Loucy (cell line): ENCODE measurements around the gene KRTCAP3.

Experiments used
- H2AFZ ChIP-seq: fragments of 200-600 bp; sonication (generic); 2 replicates; pipeline ENCODE4 v1.6.0; 2016; ENCODE audit warnings: antibody characterized with exemption, mild to moderate bottlenecking, low read length, moderate library complexity
- H3F3A ChIP-seq: fragments of 200-600 bp; 2 replicates; pipeline ENCODE4 v1.6.0; 2016; ENCODE audit warnings: antibody characterized with exemption, low read depth, mild to moderate bottlenecking
- H3K27me3 ChIP-seq: fragments of 200-600 bp; sonication (generic); 2 replicates; pipeline ENCODE4 v1.6.1; 2014; ENCODE audit warnings: low read length, mild to moderate bottlenecking; ENCODE audit not compliant: insufficient read depth, poor library complexity, severe bottlenecking
- H3K36me3 ChIP-seq: fragments of 200-600 bp; sonication (generic); 2 replicates; pipeline ENCODE4 v1.6.1; 2016; ENCODE audit warnings: low read length; ENCODE audit not compliant: insufficient read depth
- H3K4me1 ChIP-seq: fragments of 200-600 bp; sonication (generic); 2 replicates; pipeline ENCODE4 v1.5.1; 2014; ENCODE audit warnings: low read length, mild to moderate bottlenecking; ENCODE audit not compliant: insufficient read depth, poor library complexity, severe bottlenecking
- H3K4me2 ChIP-seq: fragments of 200-600 bp; sonication (generic); 2 replicates; pipeline ENCODE4 v1.6.0; 2014; ENCODE audit warnings: antibody characterized with exemption, low read length, low read depth, mild to moderate bottlenecking; ENCODE audit not compliant: poor library complexity, severe bottlenecking
- H3K4me3 ChIP-seq: fragments of 200-600 bp; sonication (generic); 2 replicates; pipeline ENCODE4 v1.5.1; 2014; ENCODE audit warnings: low read length, mild to moderate bottlenecking, mixed read lengths; ENCODE audit not compliant: poor library complexity, severe bottlenecking
- H3K79me2 ChIP-seq: fragments of 200-600 bp; sonication (generic); 2 replicates; pipeline ENCODE4 v1.6.1; 2014; ENCODE audit warnings: low read length; ENCODE audit not compliant: insufficient read depth
- H3K9ac ChIP-seq: fragments of 200-600 bp; sonication (generic); 2 replicates; pipeline ENCODE4 v1.6.0; 2014; ENCODE audit warnings: mild to moderate bottlenecking, low read depth, low read length, moderate library complexity; ENCODE audit not compliant: poor library complexity, severe bottlenecking
- H3K9me2 ChIP-seq: fragments of 200-600 bp; sonication (generic); replicated peaks from 2 replicates; pipeline ENCODE4 v1.6.1; 2016; ENCODE audit warnings: low read depth, low read length, mixed read lengths
- H3K9me3 ChIP-seq: fragments of 200-600 bp; sonication (generic); 2 replicates; pipeline ENCODE4 v1.6.1; 2014; ENCODE audit warnings: mild to moderate bottlenecking, antibody characterized with exemption, low read length, low read depth; ENCODE audit not compliant: insufficient read depth
- H4K20me1 ChIP-seq: fragments of 200-600 bp; sonication (generic); 2 replicates; pipeline ENCODE4 v1.6.0; 2014; ENCODE audit warnings: antibody characterized with exemption, low read length, mild to moderate bottlenecking; ENCODE audit not compliant: insufficient read depth, poor library complexity, severe bottlenecking
- EZH2phosphoT487 ChIP-seq: fragments of 200-600 bp; IDR thresholded peaks from 2 replicates; pipeline ENCODE4 v1.6.1; 2018; ENCODE audit warnings: antibody characterized with exemption, mild to moderate bottlenecking, moderate library complexity, borderline replicate concordance
- TF ChIP-seq, protein P1 (sequence below): fragments of 200-600 bp; sonication (generic); conservative IDR thresholded peaks from 2 replicates; pipeline ENCODE4 v1.5.1; 2014; ENCODE audit warnings: mild to moderate bottlenecking, antibody characterized with exemption, low read length

The KRTCAP3 gene

DNA sequence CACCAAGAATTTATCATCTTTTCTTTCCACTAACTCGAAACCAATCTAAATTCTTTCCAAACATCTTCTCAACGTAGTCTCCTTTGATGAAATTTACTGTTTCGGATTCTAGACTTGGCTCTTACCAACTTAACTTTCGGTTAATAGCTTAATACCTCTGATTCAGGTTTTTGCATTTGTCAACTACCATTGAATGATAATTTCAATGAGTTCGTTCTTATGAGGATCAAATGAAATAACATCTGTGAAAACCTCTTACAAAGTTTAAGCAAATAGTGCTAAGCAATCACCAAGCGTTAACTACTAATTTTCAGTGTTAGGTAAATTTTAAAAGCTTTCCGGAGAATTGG, 14.3 kb upstream of the KRTCAP3 start:
- no peaks in the 10 kb centered on the region for H3K9me3 ChIP-seq
- peaks cover 32% of the 10 kb centered on the region for H3K4me1 ChIP-seq
- H3K36me3 ChIP-seq: no peaks in the 10 kb centered on the region
- peak overlapping the region; percentile 94 for H3K4me2 ChIP-seq
- no peaks in the 10 kb centered on the region for H3K9me2 ChIP-seq
- no peak for TF ChIP-seq EZH2phosphoT487
- TF ChIP-seq, protein P1, sequence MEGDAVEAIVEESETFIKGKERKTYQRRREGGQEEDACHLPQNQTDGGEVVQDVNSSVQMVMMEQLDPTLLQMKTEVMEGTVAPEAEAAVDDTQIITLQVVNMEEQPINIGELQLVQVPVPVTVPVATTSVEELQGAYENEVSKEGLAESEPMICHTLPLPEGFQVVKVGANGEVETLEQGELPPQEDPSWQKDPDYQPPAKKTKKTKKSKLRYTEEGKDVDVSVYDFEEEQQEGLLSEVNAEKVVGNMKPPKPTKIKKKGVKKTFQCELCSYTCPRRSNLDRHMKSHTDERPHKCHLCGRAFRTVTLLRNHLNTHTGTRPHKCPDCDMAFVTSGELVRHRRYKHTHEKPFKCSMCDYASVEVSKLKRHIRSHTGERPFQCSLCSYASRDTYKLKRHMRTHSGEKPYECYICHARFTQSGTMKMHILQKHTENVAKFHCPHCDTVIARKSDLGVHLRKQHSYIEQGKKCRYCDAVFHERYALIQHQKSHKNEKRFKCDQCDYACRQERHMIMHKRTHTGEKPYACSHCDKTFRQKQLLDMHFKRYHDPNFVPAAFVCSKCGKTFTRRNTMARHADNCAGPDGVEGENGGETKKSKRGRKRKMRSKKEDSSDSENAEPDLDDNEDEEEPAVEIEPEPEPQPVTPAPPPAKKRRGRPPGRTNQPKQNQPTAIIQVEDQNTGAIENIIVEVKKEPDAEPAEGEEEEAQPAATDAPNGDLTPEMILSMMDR: no peak
- H4K20me1 ChIP-seq: peaks cover 35% of the 10 kb centered on the region
- H2AFZ ChIP-seq: peak overlapping the region; percentile 96
- H3F3A ChIP-seq: no peaks in the 10 kb centered on the region
- H3K4me3 ChIP-seq: peak overlapping the region; percentile 92
- no peaks in the 10 kb centered on the region for H3K27me3 ChIP-seq
- peak overlapping the region; percentile 85 for H3K9ac ChIP-seq
- H3K79me2 ChIP-seq: peaks cover 39% of the 10 kb centered on the region

DNA sequence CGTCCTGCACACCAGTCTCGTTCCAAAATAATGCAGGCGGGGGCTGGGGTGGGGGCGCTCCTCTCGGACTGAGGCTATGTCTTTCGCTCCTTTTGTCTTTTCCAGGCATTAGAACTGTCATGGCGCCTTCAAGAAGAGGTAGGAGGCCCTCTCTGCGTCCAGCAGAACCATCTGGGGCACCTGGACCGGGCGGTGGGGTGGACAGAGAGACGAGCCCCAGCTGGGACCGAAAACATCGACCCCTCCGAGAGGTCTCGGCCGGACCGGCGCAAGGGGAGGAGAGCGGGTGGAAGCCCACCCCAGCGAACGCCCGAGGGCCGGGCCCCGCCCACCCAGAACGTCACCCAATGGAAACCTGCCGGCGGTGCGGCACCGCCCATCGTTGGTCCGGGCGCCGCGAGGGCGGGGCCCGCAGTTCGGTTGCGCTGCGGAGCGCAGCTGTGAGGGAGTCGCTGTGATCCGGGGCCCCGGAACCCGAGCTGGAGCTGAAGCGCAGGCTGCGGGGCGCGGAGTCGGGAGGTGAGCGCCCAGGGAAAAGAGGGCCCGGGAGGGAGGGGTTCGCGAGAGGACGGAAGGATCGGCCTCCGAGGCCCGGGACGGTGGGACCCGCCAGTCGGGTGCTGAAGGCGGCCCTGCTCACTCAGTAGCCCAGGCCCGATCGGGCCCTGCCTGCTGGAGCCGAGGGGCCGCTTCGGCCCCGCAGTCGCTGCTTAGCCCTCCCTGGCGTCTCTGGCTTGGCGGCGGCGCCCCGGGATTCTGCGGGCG, 13.8 kb upstream of the KRTCAP3 start, which contains the start of gene NRBP1:
Gene NRBP1 (plus strand): TSS at position 419 of the 765 bp plus-strand sequence. CDS start 4,643 bp downstream, outside the sequence.
- Histone ChIP-seq H3K9me2 (no peaks in the 10 kb centered on the region), H3K4me3 (peak within 1 kb of the TSS; percentile 92), H4K20me1 (peaks cover 40% of the 10 kb centered on the region), H3K27me3 (no peaks in the 10 kb centered on the region), H3K79me2 (peaks cover 44% of the 10 kb centered on the region), H2AFZ (peak within 1 kb of the TSS; percentile 96), H3K4me2 (peak within 1 kb of the TSS; percentile 100), H3F3A (no peaks in the 10 kb centered on the region), H3K9ac (peak within 1 kb of the TSS; percentile 85), H3K36me3 (peaks cover 5% of the 10 kb centered on the region; the same call in 1 of the 2 replicates), H3K4me1 (peaks cover 32% of the 10 kb centered on the region), H3K9me3 (no peaks in the 10 kb centered on the region)
- TF ChIP-seq, protein P1: 0 out of 2 replicates have a peak, but pooled peaks have one; percentile 26
- no peak for TF ChIP-seq EZH2phosphoT487

DNA sequence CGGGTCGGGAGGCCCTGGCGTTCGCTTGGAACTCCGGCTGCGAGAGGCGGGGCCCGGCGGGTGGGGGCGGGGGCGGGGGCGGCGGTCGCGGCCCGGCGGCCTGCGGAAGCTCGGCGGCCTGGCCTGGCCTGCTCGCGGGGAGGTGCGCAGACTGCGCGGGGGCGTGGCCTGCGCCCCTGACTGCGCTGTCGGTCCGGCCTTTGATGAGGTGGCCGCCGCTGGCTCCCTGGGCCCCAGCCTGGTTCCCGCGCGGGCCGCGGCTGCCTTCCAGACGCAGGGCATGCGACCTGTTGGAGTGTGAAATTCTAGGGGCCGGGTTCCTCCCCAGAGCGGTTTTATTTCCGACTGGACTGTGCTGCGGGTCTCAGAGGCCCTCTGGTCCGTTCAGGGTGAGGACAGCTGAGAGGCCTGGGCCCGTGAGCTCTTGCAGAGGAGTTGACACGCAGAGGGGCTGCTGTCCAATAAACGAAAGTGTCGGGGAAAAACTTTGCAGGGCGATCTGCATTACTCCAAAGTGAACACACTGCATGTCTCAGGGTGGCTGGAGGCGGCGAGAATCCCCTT, 13.1 kb upstream of the KRTCAP3 start:
- Histone ChIP-seq H4K20me1 (peaks cover 42% of the 10 kb centered on the region), H3K9me3 (no peaks in the 10 kb centered on the region), H3K36me3 (peaks cover 12% of the 10 kb centered on the region; the same call in 1 of the 2 replicates), H3K9ac (peak overlapping the region; percentile 85), H2AFZ (peak overlapping the region; percentile 96; the same call in 1 of the 2 replicates), H3K9me2 (no peaks in the 10 kb centered on the region), H3K79me2 (peaks cover 44% of the 10 kb centered on the region), H3K4me2 (peak overlapping the region; percentile 100), H3K4me3 (peak overlapping the region; percentile 92), H3K4me1 (peaks cover 32% of the 10 kb centered on the region), H3F3A (no peaks in the 10 kb centered on the region), H3K27me3 (no peaks in the 10 kb centered on the region)
- TF ChIP-seq, protein P1: no peak
- TF ChIP-seq EZH2phosphoT487: no peak
